ENCODE measurements around the gene CCDC158. TPM values are rescaled to one million over a fixed set of nuclear protein-coding genes. Genes with fewer than 3 reads are reported as not detected.

The CCDC158 gene
- total and polyA plus RNA-seq, 2 experiments from 2014 or later: 0.21 to 0.27 TPM

- peak within 1 kb of the TSS; percentile 93 for H3K27ac Mint-ChIP-seq
- TF ChIP-seq EZH2 (IDR thresholded peaks at IDR 0.05; ENCODE audit: low read depth, unreplicated experiment): no peak
- no peak for TF ChIP-seq POLR2AphosphoS5 (IDR thresholded peaks at IDR 0.05; ENCODE audit: low read depth)
- TF ChIP-seq EZH2phosphoT487 (IDR thresholded peaks at IDR 0.05; ENCODE audit: unreplicated experiment): no peak
- no peak for TF ChIP-seq ETS1 (IDR thresholded peaks at IDR 0.05)
- TF ChIP-seq, protein P1, sequence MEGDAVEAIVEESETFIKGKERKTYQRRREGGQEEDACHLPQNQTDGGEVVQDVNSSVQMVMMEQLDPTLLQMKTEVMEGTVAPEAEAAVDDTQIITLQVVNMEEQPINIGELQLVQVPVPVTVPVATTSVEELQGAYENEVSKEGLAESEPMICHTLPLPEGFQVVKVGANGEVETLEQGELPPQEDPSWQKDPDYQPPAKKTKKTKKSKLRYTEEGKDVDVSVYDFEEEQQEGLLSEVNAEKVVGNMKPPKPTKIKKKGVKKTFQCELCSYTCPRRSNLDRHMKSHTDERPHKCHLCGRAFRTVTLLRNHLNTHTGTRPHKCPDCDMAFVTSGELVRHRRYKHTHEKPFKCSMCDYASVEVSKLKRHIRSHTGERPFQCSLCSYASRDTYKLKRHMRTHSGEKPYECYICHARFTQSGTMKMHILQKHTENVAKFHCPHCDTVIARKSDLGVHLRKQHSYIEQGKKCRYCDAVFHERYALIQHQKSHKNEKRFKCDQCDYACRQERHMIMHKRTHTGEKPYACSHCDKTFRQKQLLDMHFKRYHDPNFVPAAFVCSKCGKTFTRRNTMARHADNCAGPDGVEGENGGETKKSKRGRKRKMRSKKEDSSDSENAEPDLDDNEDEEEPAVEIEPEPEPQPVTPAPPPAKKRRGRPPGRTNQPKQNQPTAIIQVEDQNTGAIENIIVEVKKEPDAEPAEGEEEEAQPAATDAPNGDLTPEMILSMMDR (conservative IDR thresholded peaks at IDR 0.05; ENCODE audit: low read depth in 2 of 2): no peak
- TF ChIP-seq ZNF114 (CRISPR knock-in tag; IDR thresholded peaks at IDR 0.05): no peak
- no peak for TF ChIP-seq STAT1 (IDR thresholded peaks at IDR 0.05; ENCODE audit: unreplicated experiment)
- no peak for TF ChIP-seq REST (IDR thresholded peaks at IDR 0.05; ENCODE audit: unreplicated experiment)
- no peak for TF ChIP-seq ZNF331 (CRISPR knock-in tag; IDR thresholded peaks at IDR 0.05; ENCODE audit: low read depth)
- no peak for TF ChIP-seq CREB1 (CRISPR knock-in tag; IDR thresholded peaks at IDR 0.05; ENCODE audit: low read depth)
- TF ChIP-seq JUNB (IDR thresholded peaks at IDR 0.05; ENCODE audit: unreplicated experiment): no peak
- TF ChIP-seq, protein P2, sequence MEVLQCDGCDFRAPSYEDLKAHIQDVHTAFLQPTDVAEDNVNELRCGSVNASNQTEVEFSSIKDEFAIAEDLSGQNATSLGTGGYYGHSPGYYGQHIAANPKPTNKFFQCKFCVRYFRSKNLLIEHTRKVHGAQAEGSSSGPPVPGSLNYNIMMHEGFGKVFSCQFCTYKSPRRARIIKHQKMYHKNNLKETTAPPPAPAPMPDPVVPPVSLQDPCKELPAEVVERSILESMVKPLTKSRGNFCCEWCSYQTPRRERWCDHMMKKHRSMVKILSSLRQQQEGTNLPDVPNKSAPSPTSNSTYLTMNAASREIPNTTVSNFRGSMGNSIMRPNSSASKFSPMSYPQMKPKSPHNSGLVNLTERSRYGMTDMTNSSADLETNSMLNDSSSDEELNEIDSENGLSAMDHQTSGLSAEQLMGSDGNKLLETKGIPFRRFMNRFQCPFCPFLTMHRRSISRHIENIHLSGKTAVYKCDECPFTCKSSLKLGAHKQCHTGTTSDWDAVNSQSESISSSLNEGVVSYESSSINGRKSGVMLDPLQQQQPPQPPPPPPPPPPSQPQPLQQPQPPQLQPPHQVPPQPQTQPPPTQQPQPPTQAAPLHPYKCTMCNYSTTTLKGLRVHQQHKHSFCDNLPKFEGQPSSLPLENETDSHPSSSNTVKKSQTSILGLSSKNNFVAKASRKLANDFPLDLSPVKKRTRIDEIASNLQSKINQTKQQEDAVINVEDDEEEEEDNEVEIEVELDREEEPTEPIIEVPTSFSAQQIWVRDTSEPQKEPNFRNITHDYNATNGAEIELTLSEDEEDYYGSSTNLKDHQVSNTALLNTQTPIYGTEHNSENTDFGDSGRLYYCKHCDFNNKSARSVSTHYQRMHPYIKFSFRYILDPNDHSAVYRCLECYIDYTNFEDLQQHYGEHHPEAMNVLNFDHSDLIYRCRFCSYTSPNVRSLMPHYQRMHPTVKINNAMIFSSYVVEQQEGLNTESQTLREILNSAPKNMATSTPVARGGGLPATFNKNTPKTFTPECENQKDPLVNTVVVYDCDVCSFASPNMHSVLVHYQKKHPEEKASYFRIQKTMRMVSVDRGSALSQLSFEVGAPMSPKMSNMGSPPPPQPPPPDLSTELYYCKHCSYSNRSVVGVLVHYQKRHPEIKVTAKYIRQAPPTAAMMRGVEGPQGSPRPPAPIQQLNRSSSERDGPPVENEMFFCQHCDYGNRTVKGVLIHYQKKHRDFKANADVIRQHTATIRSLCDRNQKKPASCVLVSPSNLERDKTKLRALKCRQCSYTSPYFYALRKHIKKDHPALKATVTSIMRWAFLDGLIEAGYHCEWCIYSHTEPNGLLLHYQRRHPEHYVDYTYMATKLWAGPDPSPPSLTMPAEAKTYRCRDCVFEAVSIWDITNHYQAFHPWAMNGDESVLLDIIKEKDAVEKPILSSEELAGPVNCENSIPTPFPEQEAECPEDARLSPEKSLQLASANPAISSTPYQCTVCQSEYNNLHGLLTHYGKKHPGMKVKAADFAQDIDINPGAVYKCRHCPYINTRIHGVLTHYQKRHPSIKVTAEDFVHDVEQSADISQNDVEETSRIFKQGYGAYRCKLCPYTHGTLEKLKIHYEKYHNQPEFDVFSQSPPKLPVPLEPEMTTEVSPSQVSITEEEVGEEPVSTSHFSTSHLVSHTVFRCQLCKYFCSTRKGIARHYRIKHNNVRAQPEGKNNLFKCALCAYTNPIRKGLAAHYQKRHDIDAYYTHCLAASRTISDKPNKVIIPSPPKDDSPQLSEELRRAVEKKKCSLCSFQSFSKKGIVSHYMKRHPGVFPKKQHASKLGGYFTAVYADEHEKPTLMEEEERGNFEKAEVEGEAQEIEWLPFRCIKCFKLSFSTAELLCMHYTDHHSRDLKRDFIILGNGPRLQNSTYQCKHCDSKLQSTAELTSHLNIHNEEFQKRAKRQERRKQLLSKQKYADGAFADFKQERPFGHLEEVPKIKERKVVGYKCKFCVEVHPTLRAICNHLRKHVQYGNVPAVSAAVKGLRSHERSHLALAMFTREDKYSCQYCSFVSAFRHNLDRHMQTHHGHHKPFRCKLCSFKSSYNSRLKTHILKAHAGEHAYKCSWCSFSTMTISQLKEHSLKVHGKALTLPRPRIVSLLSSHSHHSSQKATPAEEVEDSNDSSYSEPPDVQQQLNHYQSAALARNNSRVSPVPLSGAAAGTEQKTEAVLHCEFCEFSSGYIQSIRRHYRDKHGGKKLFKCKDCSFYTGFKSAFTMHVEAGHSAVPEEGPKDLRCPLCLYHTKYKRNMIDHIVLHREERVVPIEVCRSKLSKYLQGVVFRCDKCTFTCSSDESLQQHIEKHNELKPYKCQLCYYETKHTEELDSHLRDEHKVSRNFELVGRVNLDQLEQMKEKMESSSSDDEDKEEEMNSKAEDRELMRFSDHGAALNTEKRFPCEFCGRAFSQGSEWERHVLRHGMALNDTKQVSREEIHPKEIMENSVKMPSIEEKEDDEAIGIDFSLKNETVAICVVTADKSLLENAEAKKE (CRISPR knock-in tag; IDR thresholded peaks at IDR 0.05): no peak
- no peak for TF ChIP-seq NANOG (IDR thresholded peaks at IDR 0.05; ENCODE audit: borderline replicate concordance)
- DNase-seq (ENCODE audit: low spot score) (peak; percentile 37), ATAC-seq (peak; percentile 77)
- H2AFZ ChIP-seq: no peak within 1 kb of the TSS
- H3K4me1 Mint-ChIP-seq: peaks cover 42% of the 10 kb centered on the region
- no peaks in the 10 kb centered on the region for H3K9me3 Mint-ChIP-seq
- H3F3A ChIP-seq (replicated peaks; ENCODE audit: low read depth): no peaks in the 10 kb centered on the region
- H3K36me3 Mint-ChIP-seq (ENCODE audit: low read depth): peaks cover 3% of the 10 kb centered on the region; the same call in 1 of the 3 replicates
- peak within 1 kb of the TSS; percentile 77 for H3K4me3 Mint-ChIP-seq
- no peaks in the 10 kb centered on the region for H3K9me2 ChIP-seq (ENCODE audit: insufficient read depth)
- H3K27ac ChIP-seq (ENCODE audit: low read depth): peak within 1 kb of the TSS; percentile 65
- H3K4me2 ChIP-seq: peak within 1 kb of the TSS; percentile 69
- peaks cover 2% of the 10 kb centered on the region for H3K27me3 Mint-ChIP-seq (ENCODE audit: insufficient read depth, low read depth, poor library complexity)
- H3K4me3 ChIP-seq: peak within 1 kb of the TSS; percentile 43
- H3K36me3 ChIP-seq (ENCODE audit: insufficient read depth): no peaks in the 10 kb centered on the region
- H3K4me1 ChIP-seq (ENCODE audit: insufficient read depth): peaks cover 24% of the 10 kb centered on the region
- no peaks in the 10 kb centered on the region for H3K27me3 ChIP-seq (ENCODE audit: insufficient read depth)
- no peaks in the 10 kb centered on the region for H3K79me2 ChIP-seq (replicated peaks; ENCODE audit: insufficient read depth)
- H4K20me1 ChIP-seq (replicated peaks; ENCODE audit: insufficient read depth): no peaks in the 10 kb centered on the region
Measured at GRCh38 chr4:76434901-76435527, 14.1 kb upstream of the CCDC158 start, which contains the start of gene SHROOM3. SHROOM3 (plus strand) TSS chr4:76435229; CDS start chr4:76436053, 824 bp downstream.
